SU-DHL-6 (cell line): ENCODE measurements around the gene GPX4.

Experiments
- H2AFZ ChIP-seq: fragments of 200-600 bp; sonication (generic); 2 replicates; pipeline ENCODE4 v1.6.1; 2014; ENCODE audit warnings: low read depth, mild to moderate bottlenecking, moderate library complexity, mixed read lengths, antibody characterized with exemption, low read length; ENCODE audit not compliant: severe bottlenecking
- H3F3A ChIP-seq: fragments of 200-600 bp; shearing (Covaris generic); 2 replicates; pipeline ENCODE4 v1.6.0; 2016; ENCODE audit warnings: antibody characterized with exemption, mild to moderate bottlenecking; ENCODE audit not compliant: insufficient read depth
- H3K27ac ChIP-seq: fragments of 200-600 bp; sonication (generic); 2 replicates; pipeline ENCODE4 v1.5.1; 2016; ENCODE audit warnings: low read depth, mild to moderate bottlenecking, low read length, moderate library complexity, mixed read lengths
- H3K27me3 ChIP-seq: fragments of 200-600 bp; sonication (generic), shearing (Covaris generic); 2 replicates; pipeline ENCODE4 v1.6.0; 2014; ENCODE audit warnings: mild to moderate bottlenecking, low read length
- H3K36me3 ChIP-seq: fragments of 200-600 bp; sonication (generic); 2 replicates; pipeline ENCODE4 v1.6.1; 2014; ENCODE audit warnings: mild to moderate bottlenecking, low read length, mixed read lengths
- H3K4me2 ChIP-seq: fragments of 300-600, 200-600 bp; shearing (Covaris generic), sonication (generic); 2 replicates; pipeline ENCODE4 v1.6.0; 2014; ENCODE audit warnings: low read length, low read depth, mild to moderate bottlenecking; ENCODE audit not compliant: poor library complexity, severe bottlenecking
- H3K4me3 ChIP-seq: fragments of 200-600 bp; sonication (generic); 2 replicates; pipeline ENCODE4 v1.5.1; 2014; ENCODE audit warnings: antibody characterized with exemption, low read length, mild to moderate bottlenecking, mixed read lengths; ENCODE audit not compliant: insufficient read depth, poor library complexity, severe bottlenecking
- H3K79me2 ChIP-seq: fragments of 200-600 bp; sonication (generic); 2 replicates; pipeline ENCODE4 v1.6.1; 2014; ENCODE audit warnings: mild to moderate bottlenecking, low read length, moderate library complexity; ENCODE audit not compliant: insufficient read depth
- H3K9ac ChIP-seq: fragments of 200-600 bp; sonication (generic); 2 replicates; pipeline ENCODE4 v1.7.0; 2014; ENCODE audit warnings: mild to moderate bottlenecking, low read length
- H3K9me2 ChIP-seq: fragments of 200-600 bp; sonication (generic); replicated peaks from 2 replicates; pipeline ENCODE4 v1.6.1; 2014; ENCODE audit warnings: low read length; ENCODE audit not compliant: insufficient read depth
- H3K9me3 ChIP-seq: fragments of 200-600 bp; sonication (generic); 2 replicates; pipeline ENCODE4 v1.6.1; 2014; ENCODE audit warnings: low read length, mixed read lengths; ENCODE audit not compliant: insufficient read depth
- H4K20me1 ChIP-seq: fragments of 200-600 bp; sonication (generic); 2 replicates; pipeline ENCODE4 v1.6.1; 2014; ENCODE audit warnings: low read depth, mild to moderate bottlenecking, antibody characterized with exemption, low read length, moderate library complexity, mixed read lengths
- CTCF ChIP-seq: fragments of 200-600 bp; sonication (generic); IDR thresholded peaks from one replicate; pipeline ENCODE4 v1.5.1; 2017; ENCODE audit warnings: antibody characterized with exemption, mild to moderate bottlenecking, low read length, moderate library complexity; ENCODE audit not compliant: insufficient read depth, poor library complexity, severe bottlenecking
- EZH2phosphoT487 ChIP-seq: fragments of 200-600 bp; sonication (generic), shearing (Covaris generic); conservative IDR thresholded peaks from 2 replicates; pipeline ENCODE4 v1.6.1; 2018; ENCODE audit warnings: mild to moderate bottlenecking, antibody characterized with exemption, low read length, moderate library complexity, mixed read lengths

The GPX4 gene

GRCh38 chr19:1055886-1056620 lies 47.7 kb upstream of the GPX4 start:
- no peaks in the 10 kb centered on the region for H3K9me2 ChIP-seq
- H4K20me1 ChIP-seq = no peaks in the 10 kb centered on the region
- no peak overlapping the region for H3K9ac ChIP-seq
- H3K4me2 ChIP-seq = no peak overlapping the region
- 0 out of 2 replicates have a peak, but pooled peaks cover 7% of the 10 kb centered on the region for H3F3A ChIP-seq
- no peak overlapping the region for H3K27ac ChIP-seq
- H3K79me2 ChIP-seq = no peaks in the 10 kb centered on the region
- H3K4me3 ChIP-seq = no peak overlapping the region
- H3K27me3 ChIP-seq = no peaks in the 10 kb centered on the region
- TF ChIP-seq EZH2phosphoT487 (no peak), CTCF (no peak)
- H3K9me3 ChIP-seq = no peaks in the 10 kb centered on the region
- H3K36me3 ChIP-seq = no peaks in the 10 kb centered on the region
- H2AFZ ChIP-seq = no peak overlapping the region

GRCh38 chr19:1057176-1057855 lies 46.5 kb upstream of the GPX4 start:
- H3F3A ChIP-seq = 0 out of 2 replicates have a peak, but pooled peaks cover 7% of the 10 kb centered on the region
- no peaks in the 10 kb centered on the region for H3K36me3 ChIP-seq
- H3K4me2 ChIP-seq = no peak overlapping the region
- no peak overlapping the region for H3K27ac ChIP-seq
- no peaks in the 10 kb centered on the region for H3K27me3 ChIP-seq
- H3K79me2 ChIP-seq = no peaks in the 10 kb centered on the region
- H3K9ac ChIP-seq = no peak overlapping the region
- H3K4me3 ChIP-seq = no peak overlapping the region
- H3K9me2 ChIP-seq = no peaks in the 10 kb centered on the region
- no peak overlapping the region for H2AFZ ChIP-seq
- H4K20me1 ChIP-seq = no peaks in the 10 kb centered on the region
- TF ChIP-seq EZH2phosphoT487 = no peak
- peak; percentile 35 for TF ChIP-seq CTCF
- H3K9me3 ChIP-seq = no peaks in the 10 kb centered on the region

GRCh38 chr19:1058112-1058511 lies 45.7 kb upstream of the GPX4 start:
- H3K9ac ChIP-seq = no peak overlapping the region
- no peaks in the 10 kb centered on the region for H3K36me3 ChIP-seq
- no peak for TF ChIP-seq EZH2phosphoT487
- TF ChIP-seq CTCF = no peak
- H3K4me2 ChIP-seq = no peak overlapping the region
- no peaks in the 10 kb centered on the region for H3K79me2 ChIP-seq
- no peak overlapping the region for H2AFZ ChIP-seq
- H3K27me3 ChIP-seq = no peaks in the 10 kb centered on the region
- H4K20me1 ChIP-seq = no peaks in the 10 kb centered on the region
- H3K9me2 ChIP-seq = no peaks in the 10 kb centered on the region
- H3F3A ChIP-seq = 0 out of 2 replicates have a peak, but pooled peaks cover 7% of the 10 kb centered on the region
- H3K27ac ChIP-seq = no peak overlapping the region
- H3K9me3 ChIP-seq = no peaks in the 10 kb centered on the region
- no peak overlapping the region for H3K4me3 ChIP-seq
